ENCODE results near the gene CCNQ.

GRCh38 chrX:153590961-153591956 lies 7.7 kb downstream of the CCNQ start:
- TF ChIP-seq, protein P1, sequence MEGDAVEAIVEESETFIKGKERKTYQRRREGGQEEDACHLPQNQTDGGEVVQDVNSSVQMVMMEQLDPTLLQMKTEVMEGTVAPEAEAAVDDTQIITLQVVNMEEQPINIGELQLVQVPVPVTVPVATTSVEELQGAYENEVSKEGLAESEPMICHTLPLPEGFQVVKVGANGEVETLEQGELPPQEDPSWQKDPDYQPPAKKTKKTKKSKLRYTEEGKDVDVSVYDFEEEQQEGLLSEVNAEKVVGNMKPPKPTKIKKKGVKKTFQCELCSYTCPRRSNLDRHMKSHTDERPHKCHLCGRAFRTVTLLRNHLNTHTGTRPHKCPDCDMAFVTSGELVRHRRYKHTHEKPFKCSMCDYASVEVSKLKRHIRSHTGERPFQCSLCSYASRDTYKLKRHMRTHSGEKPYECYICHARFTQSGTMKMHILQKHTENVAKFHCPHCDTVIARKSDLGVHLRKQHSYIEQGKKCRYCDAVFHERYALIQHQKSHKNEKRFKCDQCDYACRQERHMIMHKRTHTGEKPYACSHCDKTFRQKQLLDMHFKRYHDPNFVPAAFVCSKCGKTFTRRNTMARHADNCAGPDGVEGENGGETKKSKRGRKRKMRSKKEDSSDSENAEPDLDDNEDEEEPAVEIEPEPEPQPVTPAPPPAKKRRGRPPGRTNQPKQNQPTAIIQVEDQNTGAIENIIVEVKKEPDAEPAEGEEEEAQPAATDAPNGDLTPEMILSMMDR (tag by site-specific recombination; IDR thresholded peaks at IDR 0.05): no peak
- no peak for TF ChIP-seq ZNF146 (tag by site-specific recombination; IDR thresholded peaks at IDR 0.05)
- TF ChIP-seq ZIC2 (tag by site-specific recombination; IDR thresholded peaks at IDR 0.05): no peak
- no peak for TF ChIP-seq ZFP41 (tag by site-specific recombination; IDR thresholded peaks at IDR 0.05; ENCODE audit: borderline replicate concordance)
- TF ChIP-seq EGR2 (tag by site-specific recombination; IDR thresholded peaks at IDR 0.05; ENCODE audit: low read depth): no peak
- no peak for TF ChIP-seq ZNF664 (tag by site-specific recombination; IDR thresholded peaks at IDR 0.05)
- no peak for TF ChIP-seq ZNF558 (tag by site-specific recombination; IDR thresholded peaks at IDR 0.05)
- no peak for TF ChIP-seq REST (tag by site-specific recombination; IDR thresholded peaks at IDR 0.05)
